Stimulated activated CD4-positive, alpha-beta T cell treated with anti-CD3 and anti-CD28 coated beads, Interleukin-4, amount 100 ng/mL, for 4 hours (primary cell): ENCODE data around the gene ABCG4.
"Not testable (repeated sequence)": the region's sequence is repeated elsewhere in the genome, so short reads cannot be mapped to it uniquely, and the experiment has no call there.

Experiments used
- DNase-seq, 2 experiments: peaks; one replicate each; pipeline ENCODE4 v3.0.0-alpha.2; 2020

The ABCG4 gene

DNA sequence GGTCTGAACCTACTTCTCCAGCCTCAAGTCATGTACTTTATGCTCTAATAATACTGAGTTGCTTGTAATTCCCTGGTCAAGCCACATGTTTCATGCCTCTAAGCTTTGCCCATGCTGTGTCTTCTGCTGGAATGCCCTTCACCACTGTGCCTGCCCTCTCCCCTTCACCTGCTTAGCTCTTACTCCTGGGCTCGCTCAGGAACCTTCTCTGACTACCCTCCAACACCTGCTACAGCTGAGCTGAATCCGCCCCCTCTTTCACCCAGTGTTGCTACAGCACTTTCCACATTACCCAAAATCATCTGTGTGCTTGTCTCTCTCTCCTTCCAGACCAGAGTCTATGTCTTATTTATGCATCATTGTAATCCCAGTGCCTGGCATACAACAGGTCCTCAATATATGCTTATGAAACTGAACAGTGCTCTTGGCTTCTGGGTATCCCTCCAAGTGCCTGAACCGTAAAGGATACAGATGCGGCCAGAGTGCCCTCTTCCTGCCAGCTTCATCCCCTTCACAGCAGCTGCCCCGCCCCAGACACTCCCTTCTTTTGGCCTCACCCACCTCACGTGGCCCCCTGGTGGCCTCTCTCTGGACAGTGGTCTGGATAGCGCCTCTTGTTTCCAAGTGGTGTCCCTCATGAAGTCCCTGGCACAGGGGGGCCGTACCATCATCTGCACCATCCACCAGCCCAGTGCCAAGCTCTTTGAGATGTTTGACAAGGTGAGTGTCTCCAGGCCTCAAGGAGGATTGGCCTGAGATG is 7.1 kb downstream of the ABCG4 start:
- no peak for DNase-seq

GRCh38 chr11:119156496-119156895 is 7.6 kb downstream of the ABCG4 start:
- DNase-seq, result no peak

DNA sequence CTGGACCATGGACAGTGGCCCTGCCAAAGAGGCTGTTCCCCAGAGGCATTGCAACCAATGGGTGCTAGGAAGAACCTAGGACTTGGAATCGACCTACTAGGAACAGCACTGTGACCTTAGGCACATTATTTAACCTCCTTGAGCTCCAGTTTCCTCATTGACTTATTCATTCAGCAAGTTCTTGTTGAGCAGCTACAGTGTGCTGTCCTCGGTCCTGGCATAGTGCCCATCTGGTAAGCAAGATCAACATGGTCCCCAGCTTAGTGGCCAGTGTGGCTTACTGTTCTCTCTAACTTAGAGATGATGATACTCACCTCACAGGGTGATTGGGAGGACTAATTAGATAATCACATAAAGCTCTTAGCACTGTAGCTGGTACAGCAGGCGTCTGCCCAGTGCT is 8.2 kb downstream of the ABCG4 start:
- DNase-seq, result no peak

- no peak for DNase-seq
Measured at GRCh38 chr11:119158467-119158866, 9.6 kb downstream of the ABCG4 start.

DNA sequence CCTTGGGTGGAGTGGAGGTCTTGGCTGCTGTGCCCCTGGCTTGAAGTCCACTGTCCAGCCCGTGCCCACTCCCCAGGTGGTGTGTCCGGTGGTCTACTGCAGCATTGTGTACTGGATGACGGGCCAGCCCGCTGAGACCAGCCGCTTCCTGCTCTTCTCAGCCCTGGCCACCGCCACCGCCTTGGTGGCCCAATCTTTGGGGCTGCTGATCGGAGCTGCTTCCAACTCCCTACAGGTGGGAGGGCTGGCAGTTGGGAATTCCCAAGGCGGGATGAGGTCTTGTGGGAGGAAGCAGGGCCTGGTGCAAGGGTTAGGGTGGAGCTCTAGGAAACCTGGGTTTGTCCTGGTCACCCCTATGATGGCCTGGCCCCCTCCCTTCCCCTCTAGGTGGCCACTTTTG is 11.3 kb downstream of the ABCG4 start:
- no peak for DNase-seq

- DNase-seq, result no peak
Measured at GRCh38 chr11:119161871-119162270, 13.0 kb downstream of the ABCG4 start.

DNA sequence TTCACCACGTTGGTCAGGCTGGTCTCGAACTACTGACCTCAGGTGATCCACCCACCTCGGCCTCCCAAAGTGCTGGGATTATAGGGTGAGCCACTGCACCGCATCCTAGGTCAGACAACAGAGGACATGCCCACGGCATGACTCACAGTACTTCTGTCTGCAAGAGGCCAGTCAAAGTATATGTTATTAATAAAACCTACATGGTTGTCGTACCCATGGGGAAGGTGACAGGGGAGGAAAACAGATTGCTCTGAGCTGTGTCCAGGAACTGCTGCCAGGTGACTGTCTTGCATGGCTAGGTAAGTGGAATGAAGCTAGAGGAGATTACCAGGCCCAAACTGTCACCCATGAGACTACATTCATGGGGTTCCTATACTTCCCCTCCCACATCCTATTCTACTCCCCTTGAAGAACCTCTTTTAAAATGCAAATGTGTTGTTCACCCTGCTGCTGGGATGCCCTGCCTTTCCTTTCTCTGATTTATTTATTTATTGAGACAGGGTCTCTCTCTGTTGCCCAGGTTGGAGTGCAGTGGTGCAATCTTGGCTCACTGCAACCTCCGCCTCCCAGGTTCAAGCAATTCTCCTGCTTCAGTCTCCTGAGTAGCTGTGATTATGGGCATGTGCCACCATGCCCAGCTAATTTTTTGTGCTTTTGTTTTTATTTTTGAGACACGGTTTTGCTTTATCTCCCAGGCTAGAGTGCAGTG is 17.7 kb downstream of the ABCG4 start:
- DNase-seq, result no peak

- not testable (repeated sequence) for DNase-seq
Measured at GRCh38 chr11:119167077-119167458, 18.2 kb downstream of the ABCG4 start.

GRCh38 chr11:119167933-119168332 is 19.1 kb downstream of the ABCG4 start:
- DNase-seq, result no peak

DNA sequence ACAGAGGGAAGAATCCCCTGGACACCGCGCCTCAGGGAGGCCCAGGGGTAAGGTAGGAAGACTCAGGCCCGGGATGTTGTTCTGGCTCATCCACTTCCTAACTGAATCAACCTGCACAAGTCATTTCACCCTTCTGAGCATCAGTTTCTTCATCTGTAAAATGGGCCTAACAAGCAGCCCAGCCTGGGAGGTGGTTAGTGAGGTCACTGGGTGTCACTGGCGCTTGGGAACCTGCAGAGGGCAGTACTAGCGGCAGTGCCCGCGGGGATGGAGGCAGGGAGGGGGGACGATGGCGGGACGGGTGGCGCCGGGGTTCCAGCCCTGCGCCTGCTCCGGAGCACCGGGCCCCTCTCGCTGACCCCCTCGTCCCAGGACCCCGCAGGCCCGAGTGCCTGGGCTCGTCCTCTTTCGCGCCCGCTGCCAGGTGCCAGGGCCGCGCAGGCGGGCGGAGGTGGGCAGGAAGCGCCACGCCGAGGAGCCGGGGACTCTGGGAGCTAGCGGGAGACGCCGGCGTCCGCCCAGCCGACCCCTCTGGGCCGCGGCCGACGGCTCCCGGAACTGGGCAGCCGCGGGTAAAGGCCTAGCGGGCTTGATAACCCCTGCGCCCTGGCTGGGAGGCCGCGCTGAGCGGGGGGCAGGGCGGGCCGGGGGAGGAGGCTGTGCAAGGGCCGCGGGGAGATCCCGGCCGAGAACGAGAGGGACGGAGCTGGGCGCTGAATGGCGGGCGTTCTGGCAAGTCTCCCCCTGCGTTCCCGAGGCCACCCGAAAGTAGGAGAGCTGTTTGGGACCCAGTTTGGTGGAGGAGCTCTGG is 19.8 kb downstream of the ABCG4 start, which contains the start of gene NLRX1:
Gene NLRX1, plus strand, starts transcription at position 255 of the 811 bp plus-strand sequence. CDS start 2,679 bp downstream, outside the sequence.
- DNase-seq, result peak; percentile 77 to 78

GRCh38 chr11:119169282-119169719 is 20.4 kb downstream of the ABCG4 start:
- peak in 1 of 2 experiments; percentile 27 for DNase-seq

GRCh38 chr11:119172513-119172912 is 23.7 kb downstream of the ABCG4 start:
- no peak for DNase-seq

DNA sequence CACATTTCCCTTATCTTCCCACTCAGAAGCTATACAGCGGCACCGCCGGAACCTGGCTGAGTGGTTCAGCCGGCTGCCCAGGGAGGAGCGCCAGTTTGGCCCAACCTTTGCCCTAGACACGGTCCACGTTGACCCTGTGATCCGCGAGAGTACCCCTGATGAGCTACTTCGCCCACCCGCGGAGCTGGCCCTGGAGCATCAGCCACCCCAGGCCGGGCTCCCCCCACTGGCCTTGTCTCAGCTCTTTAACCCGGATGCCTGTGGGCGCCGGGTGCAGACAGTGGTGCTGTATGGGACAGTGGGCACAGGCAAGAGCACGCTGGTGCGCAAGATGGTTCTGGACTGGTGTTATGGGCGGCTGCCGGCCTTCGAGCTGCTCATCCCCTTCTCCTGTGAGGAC is 24.6 kb downstream of the ABCG4 start:
- no peak for DNase-seq

DNA sequence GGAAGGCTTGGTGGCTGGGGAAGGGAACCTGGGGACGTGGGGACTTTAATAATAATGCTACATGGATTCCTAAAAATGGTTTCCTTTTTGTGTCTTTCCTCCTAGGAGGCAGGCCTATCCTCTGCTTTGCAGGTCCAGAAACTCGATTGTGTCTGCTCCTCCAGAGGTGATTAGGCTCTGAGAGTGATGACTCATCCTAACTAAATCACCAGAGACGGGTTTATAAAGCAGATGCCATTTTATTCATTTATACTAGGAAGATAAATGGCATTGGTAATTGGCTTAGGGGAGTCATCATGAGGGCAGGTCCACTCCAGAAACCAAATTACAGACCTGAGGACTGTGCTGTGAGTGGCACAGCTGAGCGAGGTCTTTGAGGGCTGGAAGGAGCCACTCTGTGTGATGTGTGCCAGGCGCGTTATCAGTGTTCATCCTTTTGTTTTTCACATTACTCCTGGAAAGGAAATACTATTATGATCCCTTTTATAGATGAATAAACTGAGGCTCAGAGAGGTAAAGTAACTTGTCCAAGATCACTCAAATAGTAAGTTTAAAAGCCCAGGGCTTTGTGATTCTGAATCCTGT is 26.7 kb downstream of the ABCG4 start:
- DNase-seq, result no peak

DNA sequence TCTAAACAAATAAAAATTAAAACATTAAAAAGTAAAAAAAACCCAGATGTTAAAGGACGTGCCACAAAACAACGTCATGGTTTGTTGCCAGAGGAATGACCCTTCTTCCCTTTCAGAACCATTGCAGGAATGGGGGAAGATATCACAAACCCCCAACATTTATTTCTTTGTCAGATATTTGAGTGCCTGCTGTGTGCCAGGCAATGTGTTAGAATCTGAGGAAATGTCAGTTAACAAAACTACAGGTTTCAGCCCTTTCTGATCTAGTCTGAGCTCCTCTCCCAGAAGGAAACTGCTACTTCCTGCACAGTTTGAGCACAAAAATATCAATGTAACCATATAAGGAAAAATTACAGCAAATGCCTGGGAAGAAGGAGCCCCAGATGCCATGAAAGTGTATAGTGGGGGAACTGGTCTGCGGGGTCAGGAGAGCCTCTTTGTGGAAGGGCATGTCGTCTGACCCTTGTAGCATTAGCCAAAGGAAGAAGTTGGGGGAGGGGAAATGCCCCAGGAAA is 29.4 kb downstream of the ABCG4 start:
- no peak for DNase-seq

- DNase-seq, result no peak
Measured at GRCh38 chr11:119179342-119179741, 30.5 kb downstream of the ABCG4 start.

DNA sequence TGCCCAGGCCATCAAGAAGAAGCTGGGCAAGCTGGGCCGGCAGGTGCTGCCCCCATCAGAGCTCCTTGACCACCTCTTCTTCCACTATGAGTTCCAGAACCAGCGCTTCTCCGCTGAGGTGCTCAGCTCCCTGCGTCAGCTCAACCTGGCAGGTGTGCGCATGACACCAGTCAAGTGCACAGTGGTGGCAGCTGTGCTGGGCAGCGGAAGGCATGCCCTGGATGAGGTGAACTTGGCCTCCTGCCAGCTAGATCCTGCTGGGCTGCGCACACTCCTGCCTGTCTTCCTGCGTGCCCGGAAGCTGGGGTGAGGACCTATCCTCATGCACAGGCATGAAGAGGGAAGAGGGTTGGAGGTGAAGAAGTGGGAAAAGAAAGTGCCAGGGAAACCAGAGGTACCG is 31.1 kb downstream of the ABCG4 start:
- no peak for DNase-seq

DNA sequence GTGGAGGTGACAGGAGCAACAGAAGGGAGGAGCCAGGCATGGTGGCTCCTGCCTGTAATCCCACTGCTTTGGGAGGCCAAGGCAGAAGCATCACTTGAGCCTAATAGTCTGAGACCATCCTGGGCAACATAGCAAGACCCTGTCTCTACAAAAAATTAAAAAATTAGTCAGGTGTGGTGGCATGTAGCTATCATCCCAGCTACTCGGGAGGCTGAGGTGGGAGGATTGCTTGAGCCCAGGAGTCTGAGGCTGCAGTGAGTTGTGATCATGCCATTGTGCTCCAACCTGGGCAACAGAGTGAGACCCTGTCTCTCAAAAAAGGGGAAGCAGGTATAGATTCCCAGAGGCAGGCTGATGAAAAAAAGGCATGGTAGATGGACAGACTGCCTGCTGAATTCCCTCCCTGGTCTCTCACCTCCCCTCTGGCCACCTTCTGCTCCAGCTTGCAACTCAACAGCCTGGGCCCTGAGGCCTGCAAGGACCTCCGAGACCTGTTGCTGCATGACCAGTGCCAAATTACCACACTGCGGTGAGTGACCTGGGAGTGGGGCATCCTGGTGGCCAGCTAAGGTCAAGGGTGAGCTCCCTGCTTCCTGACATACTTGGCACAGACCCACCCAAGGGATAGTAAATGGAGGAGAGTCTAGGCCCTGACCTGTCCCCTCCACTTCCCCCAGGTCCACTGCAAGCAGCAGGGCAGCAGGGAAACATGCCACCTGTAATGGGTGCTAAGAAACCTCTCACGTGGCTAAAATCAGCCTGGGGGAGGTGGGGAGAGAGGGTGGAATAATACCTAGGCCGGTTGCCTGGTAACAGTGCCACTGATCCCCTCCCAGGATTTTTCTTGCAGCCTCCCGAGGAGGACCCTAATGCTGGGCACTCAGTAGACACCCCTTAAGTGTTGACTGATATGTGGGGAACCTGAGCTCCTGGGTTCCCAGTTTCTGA is 32.2 kb downstream of the ABCG4 start:
- DNase-seq, result no peak

- DNase-seq, result no peak
Measured at GRCh38 chr11:119181677-119182412, 33.0 kb downstream of the ABCG4 start.

- not testable (repeated sequence) for DNase-seq
Measured at GRCh38 chr11:119184399-119184798, 35.5 kb downstream of the ABCG4 start.
